Stimulated activated effector memory CD8-positive, alpha-beta T cell treated with anti-CD3 and anti-CD28 coated beads, Interleukin-12 subunit alpha, Interleukin-12 subunit beta, amount 100 ng/mL, for 72 hours (primary cell): Measurements from ENCODE around the gene ATXN1.
"Not testable (repeated sequence)": the region's sequence is repeated elsewhere in the genome, so short reads cannot be mapped to it uniquely, and the experiment has no call there.

ENCODE experiments used
- ATAC-seq: fragments of 150-1000 bp; cut with Tn5 transposase; 2 replicates; pipeline ENCODE4 v1.10.0; 2021
- DNase-seq, 2 donors: peaks; one replicate each; pipeline ENCODE4 v3.0.0; 2021 to 2022; ENCODE audit warnings: low spot score in 2 of 2
- H3K27ac Mint-ChIP-seq: one replicate; pipeline ENCODE4 v1.8.0; 2022; ENCODE audit warnings: mild to moderate bottlenecking, mixed read lengths
- H3K36me3 Mint-ChIP-seq: one replicate; pipeline ENCODE4 v1.8.0; 2022; ENCODE audit warnings: mild to moderate bottlenecking, mixed read lengths
- H3K4me1 Mint-ChIP-seq: one replicate; pipeline ENCODE4 v1.8.0; 2022; ENCODE audit warnings: mixed read lengths
- H3K4me3 Mint-ChIP-seq: one replicate; pipeline ENCODE4 v1.8.0; 2022; ENCODE audit warnings: mild to moderate bottlenecking, mixed read lengths
- H3K9me3 Mint-ChIP-seq: one replicate; pipeline ENCODE4 v1.8.0; 2022; ENCODE audit warnings: mixed read lengths

Gene ATXN1

GRCh38 chr6:16404456-16404855 is 356.8 kb downstream of the ATXN1 start:
- peak; percentile 47 for ATAC-seq
- Mint-ChIP-seq H3K9me3 (no peaks in the 10 kb centered on the region), H3K27ac (peak overlapping the region; percentile 80), H3K4me3 (peak overlapping the region; percentile 44), H3K36me3 (peaks cover 51% of the 10 kb centered on the region), H3K4me1 (peaks cover 53% of the 10 kb centered on the region)
- DNase-seq: no peak

DNA sequence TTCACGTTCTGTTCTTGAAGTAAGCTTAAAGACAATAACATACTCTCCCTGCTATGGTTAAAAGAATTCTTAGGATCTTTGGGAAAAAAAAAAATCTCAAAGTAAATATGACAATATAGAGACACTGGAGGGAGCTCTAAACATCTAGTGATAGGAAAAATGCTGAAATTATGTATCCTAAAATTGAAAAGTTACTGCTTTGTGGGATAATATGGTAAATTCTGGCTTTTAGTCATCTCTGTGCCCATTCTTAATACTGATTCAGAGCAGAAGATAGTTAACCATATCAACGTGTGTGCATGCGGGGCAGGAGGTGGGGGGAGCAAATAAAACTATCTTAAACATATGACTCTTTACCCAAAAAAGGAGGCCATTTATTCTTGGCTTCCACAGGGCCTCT is 357.4 kb downstream of the ATXN1 start:
- peak overlapping the region; percentile 80 for H3K27ac Mint-ChIP-seq
- peak overlapping the region; percentile 44 for H3K4me3 Mint-ChIP-seq
- H3K36me3 Mint-ChIP-seq: peaks cover 47% of the 10 kb centered on the region
- H3K9me3 Mint-ChIP-seq: no peaks in the 10 kb centered on the region
- DNase-seq (no peak), ATAC-seq (peak; percentile 65)
- H3K4me1 Mint-ChIP-seq: peaks cover 53% of the 10 kb centered on the region

- H3K9me3 Mint-ChIP-seq: no peaks in the 10 kb centered on the region
- H3K4me1 Mint-ChIP-seq: peaks cover 54% of the 10 kb centered on the region
- H3K4me3 Mint-ChIP-seq: no peak overlapping the region
- ATAC-seq (no peak), DNase-seq (no peak)
- peaks cover 42% of the 10 kb centered on the region for H3K36me3 Mint-ChIP-seq
- H3K27ac Mint-ChIP-seq: no peak overlapping the region
Observed at GRCh38 chr6:16402581-16402900, 358.7 kb downstream of the ATXN1 start.

DNA sequence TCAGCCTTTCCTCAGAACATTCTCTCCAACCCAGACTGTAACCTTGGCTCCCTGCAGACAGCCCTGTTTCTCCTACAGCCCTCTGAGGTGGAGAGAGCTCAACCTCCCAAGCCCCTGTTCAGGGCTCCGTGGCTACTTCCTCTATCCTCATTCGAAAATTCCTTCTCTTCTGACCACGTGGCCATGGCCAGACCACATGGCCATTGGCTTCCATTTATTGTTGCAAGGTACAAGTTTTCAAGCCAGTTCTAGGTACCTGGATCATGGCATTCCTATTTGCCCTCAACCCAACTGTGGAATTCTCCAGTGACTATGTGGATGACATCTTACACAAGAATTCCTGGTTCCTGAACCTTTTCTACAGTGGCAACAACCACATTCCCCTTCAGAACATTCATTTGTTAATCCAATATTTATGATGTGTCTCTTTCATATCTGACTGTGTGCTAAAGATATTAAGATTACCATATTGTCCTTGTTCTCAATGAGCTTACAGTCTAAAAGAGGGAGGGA is 361.0 kb downstream of the ATXN1 start:
- Mint-ChIP-seq H3K9me3 (no peaks in the 10 kb centered on the region), H3K4me3 (no peak overlapping the region), H3K27ac (no peak overlapping the region), H3K4me1 (peaks cover 59% of the 10 kb centered on the region), H3K36me3 (peaks cover 42% of the 10 kb centered on the region)
- ATAC-seq (no peak), DNase-seq (no peak)

- ATAC-seq: no peak
- H3K4me3 Mint-ChIP-seq: no peak overlapping the region
- no peak for DNase-seq
- no peaks in the 10 kb centered on the region for H3K9me3 Mint-ChIP-seq
- peaks cover 37% of the 10 kb centered on the region for H3K36me3 Mint-ChIP-seq
- H3K4me1 Mint-ChIP-seq: peaks cover 53% of the 10 kb centered on the region
- H3K27ac Mint-ChIP-seq: no peak overlapping the region
Observed at GRCh38 chr6:16399695-16400094, 361.6 kb downstream of the ATXN1 start.

DNA sequence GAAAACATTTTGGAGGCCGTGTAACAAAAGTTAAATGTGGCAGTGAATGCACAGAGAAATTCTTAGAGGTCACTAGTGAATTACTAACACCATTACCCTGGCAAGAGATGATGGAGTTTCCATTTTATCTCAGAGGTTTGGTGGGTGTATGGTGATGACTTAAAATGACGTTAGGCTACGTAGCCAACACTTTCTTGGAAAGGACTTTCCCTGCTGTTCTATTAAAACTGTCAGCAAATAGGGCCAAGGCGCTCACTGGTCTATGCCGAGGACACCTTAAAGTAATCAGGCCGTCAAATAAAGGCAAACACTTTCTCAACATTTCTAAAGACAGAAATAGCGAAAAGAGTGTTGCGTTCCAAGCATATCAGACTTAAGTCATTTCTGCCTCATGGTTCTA is 362.1 kb downstream of the ATXN1 start:
- no peaks in the 10 kb centered on the region for H3K9me3 Mint-ChIP-seq
- DNase-seq: no peak
- H3K4me3 Mint-ChIP-seq: no peak overlapping the region
- no peak overlapping the region for H3K27ac Mint-ChIP-seq
- peaks cover 47% of the 10 kb centered on the region for H3K4me1 Mint-ChIP-seq
- no peak for ATAC-seq
- peaks cover 34% of the 10 kb centered on the region for H3K36me3 Mint-ChIP-seq

DNA sequence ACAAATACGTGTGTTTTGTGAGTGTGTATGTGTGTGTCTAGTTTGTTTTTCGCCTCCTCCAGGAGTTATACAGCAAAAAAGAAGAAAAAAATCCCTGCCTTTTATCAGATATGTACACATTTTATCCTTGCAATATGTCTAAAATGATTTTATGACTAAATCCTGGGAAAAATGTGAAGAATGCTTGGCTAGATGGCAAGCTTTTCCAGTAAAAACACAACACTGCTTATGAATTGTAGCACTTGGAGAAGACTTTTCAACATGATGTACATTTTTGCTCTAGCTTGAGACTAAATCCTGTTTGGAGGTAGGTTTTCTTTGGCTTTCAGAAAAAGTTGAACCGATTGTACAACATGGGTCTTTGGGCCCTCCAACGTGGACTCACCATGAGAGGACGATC is 362.7 kb downstream of the ATXN1 start:
- no peak for ATAC-seq
- Mint-ChIP-seq H3K9me3 (no peaks in the 10 kb centered on the region), H3K4me1 (peaks cover 42% of the 10 kb centered on the region), H3K4me3 (no peak overlapping the region), H3K36me3 (peaks cover 29% of the 10 kb centered on the region), H3K27ac (no peak overlapping the region)
- no peak for DNase-seq

DNA sequence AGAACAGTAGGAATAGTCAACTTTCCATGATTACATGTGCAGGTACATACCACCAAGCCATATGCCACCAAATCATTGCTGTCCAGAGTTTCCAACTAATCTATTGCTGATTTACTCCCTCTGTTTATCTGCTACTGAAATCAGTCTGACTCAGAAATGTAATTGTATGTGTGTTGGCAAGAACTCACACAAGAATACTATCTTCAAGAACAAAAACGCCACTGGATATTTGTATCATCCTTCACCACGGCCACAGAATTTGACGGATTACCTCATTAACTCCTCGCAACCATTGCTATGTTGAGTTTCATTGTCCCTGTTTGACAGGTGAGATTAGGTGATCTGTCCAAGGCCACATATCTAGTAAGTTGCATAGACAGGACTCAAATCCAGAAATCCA is 363.6 kb downstream of the ATXN1 start:
- Mint-ChIP-seq H3K27ac (no peak overlapping the region), H3K9me3 (no peaks in the 10 kb centered on the region), H3K36me3 (peaks cover 26% of the 10 kb centered on the region), H3K4me1 (peaks cover 38% of the 10 kb centered on the region), H3K4me3 (peak overlapping the region; percentile 0)
- no peak for DNase-seq
- peak; percentile 58 for ATAC-seq

- no peaks in the 10 kb centered on the region for H3K9me3 Mint-ChIP-seq
- peak; percentile 94 for ATAC-seq
- no peak for DNase-seq
- peak overlapping the region; percentile 0 for H3K4me3 Mint-ChIP-seq
- H3K36me3 Mint-ChIP-seq: peaks cover 22% of the 10 kb centered on the region
- H3K4me1 Mint-ChIP-seq: peaks cover 30% of the 10 kb centered on the region
- H3K27ac Mint-ChIP-seq: peak overlapping the region; percentile 40
Observed at GRCh38 chr6:16396497-16397319, 364.6 kb downstream of the ATXN1 start.

GRCh38 chr6:16394632-16395031 is 366.6 kb downstream of the ATXN1 start:
- H3K27ac Mint-ChIP-seq: no peak overlapping the region
- DNase-seq (no peak), ATAC-seq (no peak)
- peaks cover 20% of the 10 kb centered on the region for H3K4me1 Mint-ChIP-seq
- peaks cover 24% of the 10 kb centered on the region for H3K36me3 Mint-ChIP-seq
- H3K9me3 Mint-ChIP-seq: no peaks in the 10 kb centered on the region
- H3K4me3 Mint-ChIP-seq: no peak overlapping the region

DNA sequence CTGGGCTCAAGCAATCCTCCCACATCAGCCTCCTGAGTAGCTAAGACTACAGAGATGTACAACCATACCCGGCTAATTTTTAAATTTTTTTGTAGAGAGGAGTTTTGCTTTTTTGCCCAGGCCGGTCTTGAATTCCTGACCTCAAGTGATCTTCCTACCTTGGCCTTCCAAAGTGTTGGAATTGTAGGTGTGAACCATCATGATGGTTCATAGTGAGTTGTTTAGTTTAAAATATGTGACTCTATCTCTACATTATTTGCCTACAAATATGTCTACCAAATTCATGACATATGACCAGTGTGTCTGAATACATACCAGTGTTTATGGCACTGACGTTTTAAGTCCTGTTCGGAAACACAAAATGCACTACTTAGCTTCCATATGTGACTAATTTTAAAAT is 367.9 kb downstream of the ATXN1 start:
- Mint-ChIP-seq H3K9me3 (no peaks in the 10 kb centered on the region), H3K36me3 (peaks cover 23% of the 10 kb centered on the region), H3K4me3 (no peak overlapping the region), H3K27ac (no peak overlapping the region), H3K4me1 (peaks cover 19% of the 10 kb centered on the region)
- DNase-seq (no peak), ATAC-seq (no peak)

GRCh38 chr6:16392010-16392409 is 369.2 kb downstream of the ATXN1 start:
- Mint-ChIP-seq H3K27ac (no peak overlapping the region), H3K9me3 (no peaks in the 10 kb centered on the region), H3K4me3 (no peak overlapping the region), H3K36me3 (peaks cover 21% of the 10 kb centered on the region), H3K4me1 (peaks cover 6% of the 10 kb centered on the region)
- ATAC-seq: no peak
- DNase-seq: no peak

DNA sequence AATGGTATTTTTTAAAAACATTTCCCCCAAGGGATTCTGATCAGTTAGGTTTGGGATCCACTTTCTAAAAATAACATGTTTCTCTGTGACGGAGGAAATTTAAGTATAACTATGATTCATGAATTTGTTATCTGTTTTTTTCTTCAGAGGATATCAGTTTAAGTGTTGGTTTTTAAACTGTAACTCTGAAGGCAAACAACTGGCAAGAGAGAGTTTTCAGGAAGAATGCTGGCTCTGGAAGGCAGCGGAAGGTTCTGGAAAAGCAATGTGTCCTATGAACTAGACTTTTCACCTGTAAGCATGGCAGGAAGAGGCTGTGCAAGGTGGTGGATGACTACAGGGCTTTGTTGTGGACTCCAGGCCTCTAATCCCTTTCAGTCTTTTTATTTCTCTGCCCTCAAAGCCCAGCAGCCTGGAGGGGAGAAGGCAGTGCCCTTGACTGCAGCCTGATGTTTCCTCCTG is 369.8 kb downstream of the ATXN1 start:
- Mint-ChIP-seq H3K4me3 (no peak overlapping the region), H3K27ac (peak overlapping the region; percentile 14), H3K36me3 (peaks cover 24% of the 10 kb centered on the region)

GRCh38 chr6:16390909-16391450 is 370.3 kb downstream of the ATXN1 start:
- not testable (repeated sequence) for H3K4me1 Mint-ChIP-seq, ATAC-seq, H3K9me3 Mint-ChIP-seq, H3K4me3 Mint-ChIP-seq, DNase-seq
- Mint-ChIP-seq H3K27ac (peak overlapping the region; percentile 14), H3K36me3 (peaks cover 24% of the 10 kb centered on the region)

More for the DNA sequence above, 369.8 kb downstream of the ATXN1 start:
- Mint-ChIP-seq H3K9me3 (no peaks in the 10 kb centered on the region), H3K4me1 (peaks cover under 1% of the 10 kb centered on the region)
- ATAC-seq (no peak), DNase-seq (no peak)

- Mint-ChIP-seq H3K4me1 (peaks cover 7% of the 10 kb centered on the region), H3K36me3 (peaks cover 29% of the 10 kb centered on the region), H3K9me3 (no peaks in the 10 kb centered on the region), H3K27ac (no peak overlapping the region), H3K4me3 (no peak overlapping the region)
- DNase-seq (no peak), ATAC-seq (no peak)
Observed at GRCh38 chr6:16389642-16390041, 371.6 kb downstream of the ATXN1 start.

DNA sequence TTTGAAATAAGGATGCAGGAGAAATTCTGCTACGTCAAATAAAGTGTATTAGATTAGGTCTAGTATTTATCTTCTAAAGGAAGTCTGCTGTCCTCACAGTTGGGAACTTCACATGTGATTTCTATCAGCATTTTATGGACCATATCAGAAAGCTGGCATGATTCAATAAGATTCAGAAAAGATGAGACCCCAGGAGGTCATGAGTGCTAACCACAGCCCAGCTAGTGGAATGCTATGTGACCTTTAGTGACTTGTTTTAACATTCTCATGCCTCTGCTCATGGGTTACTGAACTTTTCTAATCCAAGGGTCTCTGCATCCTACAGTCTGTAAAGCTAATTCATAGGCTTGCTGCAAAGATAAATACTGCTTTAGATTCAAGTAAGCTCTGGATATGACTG is 372.8 kb downstream of the ATXN1 start:
- Mint-ChIP-seq H3K36me3 (peaks cover 33% of the 10 kb centered on the region), H3K27ac (no peak overlapping the region), H3K9me3 (no peaks in the 10 kb centered on the region), H3K4me1 (peaks cover 8% of the 10 kb centered on the region), H3K4me3 (no peak overlapping the region)
- DNase-seq (no peak), ATAC-seq (no peak)
